Neural cell (in vitro differentiated cells): ENCODE measurements around the gene RAB32. TPM values are rescaled to one million over a fixed set of nuclear protein-coding genes. Genes with fewer than 3 reads are reported as not detected.

Experiments used
- H2AFZ ChIP-seq: fragments of 200-600, 300-800 bp; sonication (generic), shearing (Covaris generic); 2 replicates; pipeline ENCODE4 v1.6.0; 2014; ENCODE audit warnings: low read depth, mild to moderate bottlenecking, antibody characterized with exemption, low read length, moderate library complexity
- H3F3A ChIP-seq: fragments of 200-600 bp; shearing (Covaris generic); 2 replicates; pipeline ENCODE4 v1.6.1; 2016; ENCODE audit warnings: mild to moderate bottlenecking, moderate library complexity, mixed read lengths, antibody characterized with exemption, low read length; ENCODE audit not compliant: insufficient read depth, poor library complexity, severe bottlenecking
- H3K27ac ChIP-seq: fragments of 200-600, 300-800 bp; sonication (generic), shearing (Covaris generic); 2 replicates; pipeline ENCODE4 v1.5.1; 2014; ENCODE audit warnings: mild to moderate bottlenecking, low read length, moderate library complexity
- H3K27me3 ChIP-seq: fragments of 300-800, 200-600 bp; sonication (generic), shearing (Covaris generic); 2 replicates; pipeline ENCODE4 v1.6.0; 2014; ENCODE audit warnings: mild to moderate bottlenecking, low read depth, low read length, moderate library complexity; ENCODE audit not compliant: insufficient read depth
- H3K36me3 ChIP-seq: fragments of 300-800, 200-600 bp; sonication (generic), shearing (Covaris generic); 2 replicates; pipeline ENCODE4 v1.5.1; 2014; ENCODE audit warnings: mild to moderate bottlenecking, antibody characterized with exemption, low read length, moderate library complexity; ENCODE audit not compliant: insufficient read depth
- H3K4me2 ChIP-seq: fragments of 300-800, 200-600 bp; sonication (generic), shearing (Covaris generic); 2 replicates; pipeline ENCODE4 v1.6.0; 2014; ENCODE audit warnings: mild to moderate bottlenecking, low read length
- H3K4me3 ChIP-seq: fragments of 300-800, 200-600 bp; sonication (generic), shearing (Covaris generic); 2 replicates; pipeline ENCODE4 v1.5.1; 2014; ENCODE audit warnings: mild to moderate bottlenecking, low read length, moderate library complexity
- H3K79me2 ChIP-seq: fragments of 200-600 bp; shearing (Covaris generic); replicated peaks from 2 replicates; pipeline ENCODE4 v1.6.0; 2014; ENCODE audit warnings: mild to moderate bottlenecking, low read length, moderate library complexity; ENCODE audit not compliant: insufficient read depth
- H3K9ac ChIP-seq: fragments of 300-800, 200-600 bp; sonication (generic), shearing (Covaris generic); 2 replicates; pipeline ENCODE4 v1.6.1; 2016; ENCODE audit warnings: mild to moderate bottlenecking, low read length, mixed read lengths
- H3K9me2 ChIP-seq: fragments of 200-600 bp; shearing (Covaris generic); 2 replicates; pipeline ENCODE4 v1.6.1; 2016; ENCODE audit warnings: mild to moderate bottlenecking, low read length, mixed read lengths; ENCODE audit not compliant: insufficient read depth
- H3K9me3 ChIP-seq: fragments of 200-600, 300-800 bp; sonication (generic), shearing (Covaris generic); 2 replicates; pipeline ENCODE4 v1.6.1; 2016; ENCODE audit warnings: mild to moderate bottlenecking, mixed run types, low read length, moderate library complexity, mixed read lengths
- H4K20me1 ChIP-seq: fragments of 200-600 bp; shearing (Covaris generic); 2 replicates; pipeline ENCODE4 v1.6.1; 2016; ENCODE audit warnings: mild to moderate bottlenecking, mixed run types; ENCODE audit not compliant: insufficient read depth
- CTCF ChIP-seq: fragments of 450-650 bp; IDR thresholded peaks from 2 replicates; pipeline ENCODE4 v1.5.1; 2014; ENCODE audit warnings: antibody characterized with exemption, mild to moderate bottlenecking, moderate library complexity; ENCODE audit not compliant: poor library complexity, severe bottlenecking
- EP300 ChIP-seq: fragments of 450-650 bp; conservative IDR thresholded peaks from 2 replicates; pipeline ENCODE4 v1.6.1; 2014; ENCODE audit warnings: antibody characterized with exemption, mild to moderate bottlenecking, moderate library complexity; ENCODE audit not compliant: poor library complexity, severe bottlenecking
- EZH2 ChIP-seq: fragments of 200-600, 300-800 bp; shearing (Covaris generic), sonication (generic); IDR thresholded peaks from 2 replicates; pipeline ENCODE4 v1.6.1; 2014; ENCODE audit warnings: antibody characterized with exemption, low read length, borderline replicate concordance, mild to moderate bottlenecking; ENCODE audit not compliant: insufficient read depth, poor library complexity, severe bottlenecking
- MXI1 ChIP-seq: fragments of 450-650 bp; conservative IDR thresholded peaks from 2 replicates; pipeline ENCODE4 v1.6.1; 2014; ENCODE audit warnings: antibody characterized with exemption, mild to moderate bottlenecking; ENCODE audit not compliant: poor library complexity, severe bottlenecking
- POLR2AphosphoS5 ChIP-seq: IDR thresholded peaks from 2 replicates; pipeline ENCODE4 v1.6.1; 2012
- RAD21 ChIP-seq: fragments of 450-650 bp; conservative IDR thresholded peaks from 2 replicates; pipeline ENCODE4 v1.6.1; 2014; ENCODE audit warnings: antibody characterized with exemption, mild to moderate bottlenecking, moderate library complexity
- SMC3 ChIP-seq: fragments of 450-650 bp; conservative IDR thresholded peaks from 2 replicates; pipeline ENCODE4 v1.6.1; 2014; ENCODE audit warnings: antibody characterized with exemption, mild to moderate bottlenecking, moderate library complexity; ENCODE audit not compliant: poor library complexity
- polyA minus RNA-seq: library from RNA; depleted of rRNA, polyadenylated mRNA; stranded (reverse); fragments of >200 nt; gene quantifications from 2 replicates; pipeline ENCODE4 v1.2.3, GENCODE V29; 2014
- polyA plus RNA-seq: library from polyadenylated mRNA; depleted of rRNA; stranded (reverse); fragments of >200 nt; gene quantifications from 2 replicates; pipeline ENCODE4 v1.2.3, GENCODE V29; 2014
- TF ChIP-seq, protein P1 (sequence below): IDR thresholded peaks from 2 replicates; pipeline ENCODE4 v1.6.1; 2012; ENCODE audit warnings: borderline replicate concordance

RAB32 gene
- 0.42 and 1.8 TPM in 2 replicates for polyA plus RNA-seq
- not detected in 2 replicates for polyA minus RNA-seq

DNA sequence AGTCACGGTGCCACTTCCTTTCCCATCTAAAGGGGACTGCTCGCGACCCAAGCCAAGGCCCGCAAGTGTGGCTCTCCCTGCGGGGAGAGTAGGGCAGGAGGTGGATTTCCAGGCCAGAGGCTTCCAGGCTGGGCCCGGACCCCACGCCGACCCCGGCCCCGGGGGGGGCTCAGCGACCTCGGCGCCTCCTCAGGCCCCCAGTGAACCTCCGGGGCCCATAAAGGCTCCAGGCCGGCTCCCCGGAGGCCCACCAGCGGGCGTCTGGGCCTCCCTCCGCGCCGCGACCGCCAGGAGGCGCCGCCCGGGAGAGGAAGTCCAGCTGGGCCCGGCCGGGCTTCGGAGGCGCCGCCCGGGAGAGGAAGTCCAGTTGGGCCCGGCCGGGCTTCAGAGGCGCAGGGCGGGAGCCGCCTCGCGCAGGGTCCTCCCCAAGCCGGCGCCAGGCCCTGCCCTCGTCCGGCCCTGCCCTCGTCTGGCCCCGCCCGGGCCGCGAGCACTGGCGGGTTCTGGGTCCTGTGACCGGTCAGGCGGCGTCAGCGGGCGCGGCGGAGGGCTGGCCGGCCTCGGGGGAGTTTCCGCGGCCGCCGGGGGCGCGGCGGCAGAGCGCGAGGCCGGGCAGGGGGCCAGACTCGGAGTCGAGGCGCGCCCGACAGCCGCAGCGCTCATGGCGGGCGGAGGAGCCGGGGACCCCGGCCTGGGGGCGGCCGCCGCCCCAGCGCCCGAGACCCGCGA is at the start of gene RAB32:
RAB32 (plus strand) TSS at position 623 of the 729 bp plus-strand sequence; CDS start at position 662, 39 bp downstream.
- no peaks in the 10 kb centered on the region for H3K79me2 ChIP-seq
- H3K9ac ChIP-seq: no peak within 1 kb of the TSS
- TF ChIP-seq EZH2 (no peak), CTCF (peak; percentile 46)
- no peak within 1 kb of the TSS for H3K4me2 ChIP-seq
- no peaks in the 10 kb centered on the region for H4K20me1 ChIP-seq
- H3K9me2 ChIP-seq: no peaks in the 10 kb centered on the region
- peaks cover 22% of the 10 kb centered on the region for H3K27me3 ChIP-seq
- H3F3A ChIP-seq: no peaks in the 10 kb centered on the region
- no peaks in the 10 kb centered on the region for H3K36me3 ChIP-seq
- no peak within 1 kb of the TSS for H2AFZ ChIP-seq
- peak within 1 kb of the TSS; percentile 56 for H3K4me3 ChIP-seq
- no peak within 1 kb of the TSS for H3K27ac ChIP-seq
- no peaks in the 10 kb centered on the region for H3K9me3 ChIP-seq

DNA sequence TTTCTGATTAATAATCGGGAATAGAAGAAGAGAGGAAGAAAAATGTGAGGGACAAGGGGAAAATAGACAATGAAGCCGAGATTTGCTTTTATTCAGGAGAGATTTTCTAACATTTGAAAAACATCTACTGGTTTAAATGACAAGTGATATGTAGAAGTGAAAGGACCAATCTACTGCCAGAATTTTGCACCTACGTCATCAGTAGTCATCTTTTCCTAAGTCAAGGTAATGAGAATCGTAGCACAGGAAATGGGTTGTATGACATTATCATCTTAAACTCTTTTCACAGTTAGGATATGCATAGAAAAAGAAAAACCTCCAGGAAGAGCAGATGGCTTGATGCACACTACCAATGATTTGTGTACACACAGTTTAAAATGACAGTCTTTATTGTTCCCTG is 45.3 kb upstream of the RAB32 start:
- Histone ChIP-seq H3K4me3 (no peak overlapping the region), H3K36me3 (no peaks in the 10 kb centered on the region), H3K27ac (no peak overlapping the region), H3K79me2 (no peaks in the 10 kb centered on the region), H3K4me2 (no peak overlapping the region), H3K9me2 (no peaks in the 10 kb centered on the region), H4K20me1 (no peaks in the 10 kb centered on the region), H3K9ac (no peak overlapping the region), H3K27me3 (no peaks in the 10 kb centered on the region), H3K9me3 (no peaks in the 10 kb centered on the region), H2AFZ (no peak overlapping the region), H3F3A (no peaks in the 10 kb centered on the region)
- TF ChIP-seq CTCF: no peak
- TF ChIP-seq RAD21: no peak
- TF ChIP-seq POLR2AphosphoS5: no peak
- TF ChIP-seq MXI1: no peak
- TF ChIP-seq, protein P1, sequence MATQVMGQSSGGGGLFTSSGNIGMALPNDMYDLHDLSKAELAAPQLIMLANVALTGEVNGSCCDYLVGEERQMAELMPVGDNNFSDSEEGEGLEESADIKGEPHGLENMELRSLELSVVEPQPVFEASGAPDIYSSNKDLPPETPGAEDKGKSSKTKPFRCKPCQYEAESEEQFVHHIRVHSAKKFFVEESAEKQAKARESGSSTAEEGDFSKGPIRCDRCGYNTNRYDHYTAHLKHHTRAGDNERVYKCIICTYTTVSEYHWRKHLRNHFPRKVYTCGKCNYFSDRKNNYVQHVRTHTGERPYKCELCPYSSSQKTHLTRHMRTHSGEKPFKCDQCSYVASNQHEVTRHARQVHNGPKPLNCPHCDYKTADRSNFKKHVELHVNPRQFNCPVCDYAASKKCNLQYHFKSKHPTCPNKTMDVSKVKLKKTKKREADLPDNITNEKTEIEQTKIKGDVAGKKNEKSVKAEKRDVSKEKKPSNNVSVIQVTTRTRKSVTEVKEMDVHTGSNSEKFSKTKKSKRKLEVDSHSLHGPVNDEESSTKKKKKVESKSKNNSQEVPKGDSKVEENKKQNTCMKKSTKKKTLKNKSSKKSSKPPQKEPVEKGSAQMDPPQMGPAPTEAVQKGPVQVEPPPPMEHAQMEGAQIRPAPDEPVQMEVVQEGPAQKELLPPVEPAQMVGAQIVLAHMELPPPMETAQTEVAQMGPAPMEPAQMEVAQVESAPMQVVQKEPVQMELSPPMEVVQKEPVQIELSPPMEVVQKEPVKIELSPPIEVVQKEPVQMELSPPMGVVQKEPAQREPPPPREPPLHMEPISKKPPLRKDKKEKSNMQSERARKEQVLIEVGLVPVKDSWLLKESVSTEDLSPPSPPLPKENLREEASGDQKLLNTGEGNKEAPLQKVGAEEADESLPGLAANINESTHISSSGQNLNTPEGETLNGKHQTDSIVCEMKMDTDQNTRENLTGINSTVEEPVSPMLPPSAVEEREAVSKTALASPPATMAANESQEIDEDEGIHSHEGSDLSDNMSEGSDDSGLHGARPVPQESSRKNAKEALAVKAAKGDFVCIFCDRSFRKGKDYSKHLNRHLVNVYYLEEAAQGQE: no peak
- TF ChIP-seq SMC3: no peak
- no peak for TF ChIP-seq EP300
